SK-N-SH (cell line): ENCODE data around the gene LCE5A. TPM values are rescaled to one million over a fixed set of nuclear protein-coding genes. Genes with fewer than 3 reads are reported as not detected.

Experiments used
- CTCF ChIA-PET: fragments of 300-600, 350-600 bp; formaldehyde crosslinking; extraction: SDS; loops from one replicate; lab custom pipeline; 2021; lab: Yijun Ruan, JAX
- POLR2A ChIA-PET: fragments of 350-600 bp; sonication (Branson Sonifier 250); formaldehyde crosslinking; extraction: SDS; loops from one replicate; lab custom pipeline; 2020; ENCODE audit warnings: antibody characterized with exemption, inconsistent platforms; lab: Yijun Ruan, JAX
- DNase-seq: peaks from one replicate; pipeline ENCODE4 v3.0.0; 2012
- H2AFZ ChIP-seq: fragments of 200-600 bp; sonication (generic); 2 replicates; pipeline ENCODE4 v1.8.1; 2016; ENCODE audit warnings: antibody characterized with exemption, mild to moderate bottlenecking, low read depth
- H3F3A ChIP-seq: fragments of 200-600 bp; sonication (generic); replicated peaks from 2 replicates; pipeline ENCODE3; 2016; ENCODE audit warnings: antibody characterized with exemption, mild to moderate bottlenecking; ENCODE audit not compliant: insufficient read depth
- H3K27ac ChIP-seq, 2 experiments: fragments of 200-500 bp in 1 of 2; fragments of 200-600 bp in 1 of 2; sonication (Bioruptor generic) in 1 of 2; sonication (generic), shearing (Covaris generic) in 1 of 2; 2 replicates each; pipeline versions ENCODE4 v1.5.1 to v1.6.1; 2014 to 2016; ENCODE audit warnings: low read depth in 2 of 2, inconsistent platforms in 1 of 2, low read length in 1 of 2, mild to moderate bottlenecking in 1 of 2, mixed read lengths in 1 of 2
- H3K27me3 ChIP-seq: fragments of 200-600 bp; sonication (generic), shearing (Covaris generic); 2 replicates; pipeline ENCODE4 v1.6.1; 2016; ENCODE audit warnings: mixed run types; ENCODE audit not compliant: insufficient read depth
- H3K36me3 ChIP-seq, 2 experiments: fragments of 200-500 bp in 1 of 2; fragments of 200-600 bp in 1 of 2; sonication (Bioruptor generic) in 1 of 2; sonication (generic) in 1 of 2; replicated peaks in 1 of 2; 2 replicates each; pipeline versions ENCODE3 to v1.5.1; 2014 to 2016; ENCODE audit warnings: low read length in 1 of 2, mild to moderate bottlenecking in 1 of 2; ENCODE audit not compliant: insufficient read depth in 2 of 2, control insufficient read depth in 1 of 2
- H3K4me1 ChIP-seq, 2 experiments: fragments of 200-500 bp in 1 of 2; fragments of 200-600 bp in 1 of 2; sonication (Bioruptor generic) in 1 of 2; sonication (generic), shearing (Covaris generic) in 1 of 2; 2 replicates each; pipeline versions ENCODE4 v1.5.1 to v1.6.1; 2014 to 2016; ENCODE audit warnings: low read depth in 1 of 2, low read length in 1 of 2, mixed run types in 1 of 2; ENCODE audit not compliant: insufficient read depth in 2 of 2, control insufficient read depth in 1 of 2
- H3K4me2 ChIP-seq: fragments of 200-600 bp; sonication (generic), shearing (Covaris generic); 2 replicates; pipeline ENCODE4 v1.6.1; 2017; ENCODE audit warnings: mixed run types
- H3K4me3 ChIP-seq, 2 experiments: fragments of 200-500 bp in 1 of 2; fragments of 200-600 bp in 1 of 2; sonication (Bioruptor generic) in 1 of 2; sonication (generic), shearing (Covaris generic) in 1 of 2; 2 replicates each; pipeline versions ENCODE4 v1.5.1 to v1.8.1; 2014 to 2016; ENCODE audit warnings: low read depth in 2 of 2, inconsistent platforms in 1 of 2, low read length in 1 of 2, mild to moderate bottlenecking in 1 of 2, mixed read lengths in 1 of 2, moderate library complexity in 1 of 2
- H3K79me2 ChIP-seq: fragments of 200-600 bp; sonication (generic); 2 replicates; pipeline ENCODE4 v1.8.1; 2017; ENCODE audit warnings: mild to moderate bottlenecking; ENCODE audit not compliant: insufficient read depth
- H3K9ac ChIP-seq: fragments of 200-600 bp; sonication (generic); 2 replicates; pipeline ENCODE4 v1.6.1; 2017; ENCODE audit warnings: mixed run types
- H3K9me2 ChIP-seq: fragments of 200-600 bp; sonication (generic); 2 replicates; pipeline ENCODE4 v1.6.1; 2017; ENCODE audit warnings: mixed run types
- H3K9me3 ChIP-seq: fragments of 200-600 bp; sonication (generic); 2 replicates; pipeline ENCODE4 v1.6.1; 2017; ENCODE audit warnings: mixed run types, mild to moderate bottlenecking, moderate library complexity
- H4K20me1 ChIP-seq: fragments of 200-600 bp; sonication (generic); 2 replicates; pipeline ENCODE4 v1.6.1; 2017; ENCODE audit warnings: mild to moderate bottlenecking, mixed run types; ENCODE audit not compliant: insufficient read depth
- CTCF ChIP-seq: fragments of 200-600 bp; sonication (generic); IDR thresholded peaks from 2 replicates; pipeline ENCODE4 v1.6.1; 2017; ENCODE audit warnings: antibody characterized with exemption, mild to moderate bottlenecking, moderate library complexity
- EP300 ChIP-seq, 2 experiments: IDR thresholded peaks; 2 replicates each; pipeline versions ENCODE4 v1.4.0 to v1.6.1; 2012; ENCODE audit warnings: borderline replicate concordance in 1 of 2, low read depth in 1 of 2, low read length in 1 of 2
- FOXJ3 ChIP-seq: sonication (generic); formaldehyde crosslinking; IDR thresholded peaks from 2 replicates; pipeline ENCODE4 v1.5.1; 2020; ENCODE audit warnings: mild to moderate bottlenecking, missing genetic modification reagents
- GABPA ChIP-seq: IDR thresholded peaks from 2 replicates; pipeline ENCODE4 v1.4.0; 2012; ENCODE audit warnings: low read depth, mild to moderate bottlenecking
- GATA2 ChIP-seq: sonication (generic); formaldehyde crosslinking; IDR thresholded peaks from 2 replicates; pipeline ENCODE4 v1.5.0; 2020; ENCODE audit warnings: mild to moderate bottlenecking, missing genetic modification reagents
- JUND ChIP-seq: IDR thresholded peaks from 2 replicates; pipeline ENCODE4 v1.4.0; 2012
- MAX ChIP-seq: IDR thresholded peaks from 2 replicates; pipeline ENCODE4 v1.4.0; 2012; ENCODE audit warnings: low read depth
- MEF2A ChIP-seq: IDR thresholded peaks from 2 replicates; pipeline ENCODE4 v1.4.0; 2012; ENCODE audit warnings: low read depth, borderline replicate concordance
- NFIC ChIP-seq: IDR thresholded peaks from 2 replicates; pipeline ENCODE4 v1.4.0; 2012; ENCODE audit warnings: borderline replicate concordance
- NRF1 ChIP-seq: IDR thresholded peaks from 2 replicates; pipeline ENCODE4 v1.6.1; 2012; ENCODE audit warnings: low read depth, mild to moderate bottlenecking, low read length
- RAD21 ChIP-seq: IDR thresholded peaks from 2 replicates; pipeline ENCODE4 v1.6.1; 2012; ENCODE audit warnings: mild to moderate bottlenecking, low read length
- REST ChIP-seq: IDR thresholded peaks from 2 replicates; pipeline ENCODE4 v1.6.1; 2012; ENCODE audit warnings: mild to moderate bottlenecking, low read depth, low read length, moderate library complexity
- SIN3A ChIP-seq: IDR thresholded peaks from 2 replicates; pipeline ENCODE4 v1.6.1; 2012; ENCODE audit warnings: low read depth, mild to moderate bottlenecking, low read length, moderate library complexity, borderline replicate concordance
- USF1 ChIP-seq: IDR thresholded peaks from 2 replicates; pipeline ENCODE4 v1.4.0; 2012; ENCODE audit warnings: low read depth, borderline replicate concordance
- ZBTB33 ChIP-seq: IDR thresholded peaks from 2 replicates; pipeline ENCODE4 v1.4.0; 2012; ENCODE audit warnings: low read depth, borderline replicate concordance
- WGBS: methylation state at CpG from one replicate; pipeline ENCODE4 v1.1.6; 2017; ENCODE audit warnings: low lambda C conversion rate; 5-methylcytosine and 5-hydroxymethylcytosine counted together
- polyA plus RNA-seq, 3 experiments: library from polyadenylated mRNA; depleted of rRNA; stranded (reverse); fragments of >200 nt; gene quantifications; 2 replicates each; pipeline ENCODE4 v1.2.3, GENCODE V29; 2012

LCE5A gene
- polyA plus RNA-seq, 1 of the 3 experiments (the other 2 are of a cell fraction) = not detected

GRCh38 chr1:152537496-152537895 lies 26.9 kb downstream of the LCE5A start:
- Histone ChIP-seq H3K9ac (no peak overlapping the region), H3K9me3 (no peaks in the 10 kb centered on the region), H3K27ac (no peak overlapping the region), H3K9me2 (no peaks in the 10 kb centered on the region), H2AFZ (no peak overlapping the region), H3K4me3 (no peak overlapping the region), H3K4me1 (no peaks in the 10 kb centered on the region), H3K4me2 (no peak overlapping the region), H3K79me2 (no peaks in the 10 kb centered on the region), H4K20me1 (no peaks in the 10 kb centered on the region), H3K27me3 (peaks cover 31% of the 10 kb centered on the region; the same call in 1 of the 2 replicates), H3K36me3 (no peaks in the 10 kb centered on the region), H3F3A (no peaks in the 10 kb centered on the region)
- TF ChIP-seq JUND = no peak
- TF ChIP-seq MAX = no peak
- no peak for TF ChIP-seq FOXJ3 (CRISPR knock-in tag)
- no peak for TF ChIP-seq MEF2A
- TF ChIP-seq REST = no peak
- ChIA-PET CTCF (interaction anchor here (1.8 kb wide), 1 partner anchor 39 kb away, joined by 4 read pairs; no protein-coding TSS in a partner anchor), POLR2A (no interaction called here)
- no peak for DNase-seq
- WGBS = 0% methylated on average over 4 of the region's 4 CpGs

- Histone ChIP-seq H3K9me2 (no peaks in the 10 kb centered on the region), H3K27me3 (peaks cover 15% of the 10 kb centered on the region; the same call in 1 of the 2 replicates), H3K9me3 (no peaks in the 10 kb centered on the region), H2AFZ (no peak overlapping the region), H3K4me2 (no peak overlapping the region), H3K27ac (no peak overlapping the region), H3K4me3 (no peak overlapping the region), H3K36me3 (no peaks in the 10 kb centered on the region), H3K79me2 (no peaks in the 10 kb centered on the region), H3F3A (no peaks in the 10 kb centered on the region), H3K9ac (no peak overlapping the region), H4K20me1 (no peaks in the 10 kb centered on the region), H3K4me1 (no peaks in the 10 kb centered on the region)
- 9% methylated on average over 2 of the region's 2 CpGs for WGBS
- POLR2A ChIA-PET = no interaction called here
- DNase-seq = no peak
- CTCF ChIA-PET = interaction anchor here (1.5 kb wide), 1 partner anchor 82 kb away, joined by 3 read pairs; no protein-coding TSS in a partner anchor
- TF ChIP-seq NRF1 (no peak), USF1 (no peak), NFIC (no peak), GATA2 (CRISPR knock-in tag) (no peak), GABPA (no peak), EP300 (IDR thresholded peaks at IDR 0.05; ENCODE audit: borderline replicate concordance in 1 of 2, low read depth in 1 of 2, low read length in 1 of 2) (no peak), REST (no peak), JUND (no peak), SIN3A (no peak), ZBTB33 (no peak), RAD21 (no peak), CTCF (no peak)
Measured at GRCh38 chr1:152539901-152540300, 29.3 kb downstream of the LCE5A start.
